HG02571 (cell line): ENCODE measurements around the gene FBXL17.
"Not testable (repeated sequence)": the region's sequence is repeated elsewhere in the genome, so short reads cannot be mapped to it uniquely, and the experiment has no call there.

ENCODE experiments used
- ATAC-seq: cut with Tn5 transposase; IDR thresholded peaks from one replicate; pipeline ENCODE4 v1.9.1; 2021; ENCODE audit warnings: mild to moderate bottlenecking, moderate library complexity; ENCODE audit not compliant: unreplicated experiment

FBXL17 gene

GRCh38 chr5:108381954-108382783, at the start of gene FBXL17:
TSS of gene FBXL17 (minus strand) at chr5:108382098.
- peak; percentile 70 for ATAC-seq

- no peak for ATAC-seq
Measured at GRCh38 chr5:108430931-108431608, 49.2 kb upstream of the FBXL17 start.

GRCh38 chr5:108421713-108422112, 39.8 kb upstream of the FBXL17 start:
- no peak for ATAC-seq

- no peak for ATAC-seq
Measured at GRCh38 chr5:108420755-108421154, 38.9 kb upstream of the FBXL17 start.

- ATAC-seq = no peak
Measured at GRCh38 chr5:108420158-108420557, 38.3 kb upstream of the FBXL17 start.

GRCh38 chr5:108418197-108418596, 36.3 kb upstream of the FBXL17 start:
- no peak for ATAC-seq

- ATAC-seq = no peak
Measured at GRCh38 chr5:108417166-108417670, 35.3 kb upstream of the FBXL17 start.

- ATAC-seq = no peak
Measured at GRCh38 chr5:108415726-108416125, 33.8 kb upstream of the FBXL17 start.

GRCh38 chr5:108409786-108410185, 27.9 kb upstream of the FBXL17 start:
- ATAC-seq = no peak

- ATAC-seq = not testable (repeated sequence)
Measured at GRCh38 chr5:108405201-108405600, 23.3 kb upstream of the FBXL17 start.

GRCh38 chr5:108398964-108399363, 17.1 kb upstream of the FBXL17 start:
- ATAC-seq = no peak

- not testable (repeated sequence) for ATAC-seq
Measured at GRCh38 chr5:108396837-108397236, 14.9 kb upstream of the FBXL17 start.

GRCh38 chr5:108387758-108388157, 5.9 kb upstream of the FBXL17 start:
- no peak for ATAC-seq

GRCh38 chr5:108386345-108387061, 4.6 kb upstream of the FBXL17 start:
- ATAC-seq = no peak

GRCh38 chr5:108384741-108385140, 2.8 kb upstream of the FBXL17 start:
- ATAC-seq = no peak

GRCh38 chr5:108382784-108383330, 959 bp upstream of the FBXL17 start:
- ATAC-seq = no peak

GRCh38 chr5:108381350-108381953, 446 bp downstream of the FBXL17 start:
- peak; percentile 58 for ATAC-seq

GRCh38 chr5:108380531-108381349, 1.2 kb downstream of the FBXL17 start:
- peak; percentile 28 for ATAC-seq

- no peak for ATAC-seq
Measured at GRCh38 chr5:108379722-108380530, 2.0 kb downstream of the FBXL17 start.
